Keratinocyte (primary cell): ENCODE data around the gene OR4C6.

Experiments
- CTCF ChIP-seq, 3 experiments: IDR thresholded peaks in 1 of 3; conservative IDR thresholded peaks in 1 of 3; optimal IDR thresholded peaks in 1 of 3; 2 replicates in 2 of 3; 3 replicates in 1 of 3; pipeline versions ENCODE3 to v1.5.1; 2011; ENCODE audit warnings: low read length in 3 of 3, mild to moderate bottlenecking in 3 of 3, moderate library complexity in 2 of 3, control low read depth in 1 of 3, inconsistent platforms in 1 of 3; ENCODE audit not compliant: insufficient read depth in 2 of 3; ENCODE audit errors: extremely low read depth in 1 of 3
- EZH2 ChIP-seq: IDR thresholded peaks from one replicate; pipeline ENCODE4 v1.6.1; 2012; ENCODE audit warnings: inconsistent platforms, mild to moderate bottlenecking, low read length, moderate library complexity

DNA sequence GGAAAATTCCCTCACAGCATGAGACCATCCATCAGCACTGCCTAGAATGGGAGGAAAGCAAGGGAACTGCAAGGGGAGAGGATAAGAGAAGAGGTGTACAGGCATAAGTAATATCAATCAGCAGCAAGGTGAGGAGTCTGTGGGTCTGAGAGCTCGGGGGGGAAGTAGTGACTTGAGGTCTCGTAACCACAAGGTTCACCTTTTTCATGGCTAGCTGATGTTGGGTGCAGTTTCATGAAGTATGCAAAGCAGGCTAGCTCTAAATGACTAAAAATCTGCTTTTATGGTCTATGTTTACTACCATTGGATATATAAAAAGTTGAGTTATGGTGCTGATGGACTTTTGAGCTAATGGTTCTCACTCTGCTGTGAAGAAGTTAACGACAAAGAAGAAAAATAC is 35.8 kb downstream of the OR4C6 start:
- TF ChIP-seq CTCF (optimal IDR thresholded peaks at IDR 0.05 in 1 of 3, IDR thresholded peaks at IDR 0.05 in 1 of 3, conservative IDR thresholded peaks at IDR 0.05 in 1 of 3; ENCODE audit: extremely low read depth in 1 of 3, insufficient read depth in 2 of 3, low read length in 3 of 3): no peak
- TF ChIP-seq EZH2: no peak
